GM04504 (cell line): ENCODE measurements around the gene IER3IP1.
"Not testable (repeated sequence)": the region's sequence is repeated elsewhere in the genome, so short reads cannot be mapped to it uniquely, and the experiment has no call there.

ENCODE experiments used
- DNase-seq: peaks from one replicate; pipeline ENCODE4 v3.0.0-alpha.2; 2012; ENCODE audit warnings: low read depth

Gene IER3IP1

GRCh38 chr18:47158404-47158803 is 17.8 kb downstream of the IER3IP1 start:
- DNase-seq, result not testable (repeated sequence)

GRCh38 chr18:47151439-47151838 is 24.7 kb downstream of the IER3IP1 start:
- DNase-seq, result no peak

- no peak for DNase-seq
Measured at GRCh38 chr18:47150824-47151366, 25.3 kb downstream of the IER3IP1 start.

GRCh38 chr18:47150029-47150823 is 25.9 kb downstream of the IER3IP1 start, which contains the start of gene HDHD2:
Gene HDHD2, minus strand, starts transcription at chr18:47150500. Its CDS starts 14,061 bp downstream, at chr18:47136439.
- DNase-seq, result peak; percentile 45

GRCh38 chr18:47149457-47150028 is 26.6 kb downstream of the IER3IP1 start:
- no peak for DNase-seq

- no peak for DNase-seq
Measured at GRCh38 chr18:47146206-47146605, 30.0 kb downstream of the IER3IP1 start.

GRCh38 chr18:47143899-47144485 is 32.2 kb downstream of the IER3IP1 start:
- no peak for DNase-seq

GRCh38 chr18:47143153-47143552 is 33.0 kb downstream of the IER3IP1 start:
- DNase-seq, result no peak

GRCh38 chr18:47141289-47141688 is 34.9 kb downstream of the IER3IP1 start:
- no peak for DNase-seq

GRCh38 chr18:47121146-47121545 is 55.0 kb downstream of the IER3IP1 start:
- DNase-seq, result no peak

GRCh38 chr18:47120428-47120827 is 55.7 kb downstream of the IER3IP1 start:
- no peak for DNase-seq

- DNase-seq, result peak; percentile 73
Measured at GRCh38 chr18:47118981-47119380, 57.2 kb downstream of the IER3IP1 start.

GRCh38 chr18:47115205-47115604 is 61.0 kb downstream of the IER3IP1 start:
- no peak for DNase-seq

GRCh38 chr18:47113796-47114540 is 62.2 kb downstream of the IER3IP1 start:
- DNase-seq, result peak; percentile 82

- DNase-seq, result no peak
Measured at GRCh38 chr18:47110492-47111274, 65.5 kb downstream of the IER3IP1 start.

GRCh38 chr18:47109720-47110119 is 66.4 kb downstream of the IER3IP1 start:
- DNase-seq, result no peak

- no peak for DNase-seq
Measured at GRCh38 chr18:47108998-47109405, 67.2 kb downstream of the IER3IP1 start.

- DNase-seq, result no peak
Measured at GRCh38 chr18:47108373-47108772, 67.8 kb downstream of the IER3IP1 start.
